NCI-H510A (cell line): ENCODE results near the gene ARHGAP40.

ENCODE experiments used
- DNase-seq: peaks from one replicate; lab custom pipeline; 2025; lab: John Stamatoyannopoulos, UW

The ARHGAP40 gene

DNA sequence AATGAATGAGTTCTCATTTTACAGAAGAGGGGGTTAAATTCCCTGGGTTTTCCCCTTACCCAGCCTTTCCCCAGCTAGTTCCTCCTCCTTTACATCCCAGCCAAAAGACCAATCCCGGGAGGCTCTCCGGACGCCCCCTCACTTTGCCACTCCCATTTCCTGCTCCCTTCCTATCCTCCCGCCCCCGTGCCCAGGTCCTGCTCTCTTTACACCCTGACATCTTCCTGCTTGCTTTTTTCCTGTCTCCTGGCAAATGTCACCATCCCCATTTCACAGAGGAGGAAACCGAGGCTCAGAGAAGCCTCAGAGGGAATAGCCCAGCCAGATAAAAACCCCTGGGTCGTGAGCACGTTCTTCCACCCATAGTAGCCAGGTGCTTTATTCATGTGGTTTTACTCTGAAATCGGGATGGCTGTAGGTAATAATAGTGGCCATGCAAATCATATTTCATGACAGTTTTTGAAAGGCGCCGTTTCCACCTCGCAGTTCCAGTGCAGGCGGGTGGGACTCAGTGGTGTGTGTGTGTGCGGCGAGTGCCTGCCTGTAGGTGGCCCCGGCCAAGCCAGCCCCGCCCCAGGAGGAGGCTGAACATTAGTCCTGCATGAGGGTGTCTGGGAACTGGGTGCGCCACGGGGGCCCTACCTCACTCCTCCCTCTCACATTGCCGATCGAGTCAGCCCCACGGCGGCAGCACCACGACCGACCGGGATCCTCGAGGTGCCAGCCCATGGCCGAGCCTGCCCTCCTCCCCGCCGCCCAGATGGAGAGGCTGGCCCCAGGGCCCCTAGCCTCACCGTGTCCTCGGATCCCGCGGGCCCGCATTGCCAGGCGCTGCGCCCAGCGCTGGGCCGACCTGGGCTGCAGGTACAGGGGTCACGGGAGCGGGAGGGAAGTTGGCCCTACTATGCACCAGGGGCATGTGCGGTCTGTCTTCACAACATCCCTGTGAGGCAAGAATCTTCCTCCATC is at the start of gene ARHGAP40:
Gene ARHGAP40 (plus strand): TSS at position 594 of the 969 bp plus-strand sequence.
- DNase-seq, result no peak

DNA sequence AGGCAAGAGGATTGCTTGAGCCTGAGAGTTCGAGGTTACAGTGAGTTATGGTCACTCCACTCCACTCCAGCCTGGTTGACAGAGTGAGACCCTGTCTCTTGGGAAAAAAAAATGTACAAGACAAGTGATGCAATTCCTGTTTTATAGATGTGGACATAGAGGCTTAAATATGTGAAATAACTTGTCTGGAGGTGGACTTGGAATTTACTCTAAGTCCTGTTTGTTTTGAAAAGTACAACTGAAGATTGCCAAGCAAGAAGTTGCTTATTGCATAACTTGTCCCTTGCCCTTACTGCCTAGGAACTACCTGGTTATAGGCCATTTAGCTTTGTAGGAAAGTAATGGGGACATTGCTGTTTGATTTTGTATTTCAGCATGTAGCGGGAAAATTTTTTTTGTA is 46.6 kb upstream of the ARHGAP40 start:
- no peak for DNase-seq

DNA sequence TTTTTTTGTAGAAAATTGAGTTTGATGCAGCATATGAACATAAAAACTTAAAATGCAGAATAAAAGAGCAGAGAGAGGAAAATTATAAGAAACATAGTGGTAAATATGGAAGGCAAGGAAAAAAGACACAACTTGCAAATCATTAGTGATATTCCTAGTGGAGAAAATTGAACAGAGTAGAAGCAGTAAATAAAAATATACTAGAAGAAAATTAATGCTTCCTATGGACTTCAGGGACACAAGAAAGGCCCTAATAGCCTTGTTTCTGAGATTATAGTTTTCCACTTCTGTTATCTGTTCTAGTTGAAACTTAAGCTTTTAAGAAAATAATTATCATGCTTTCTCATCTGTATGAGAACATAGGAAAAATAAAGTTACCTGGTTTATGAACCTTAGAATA is 46.2 kb upstream of the ARHGAP40 start:
- DNase-seq, result no peak

DNA sequence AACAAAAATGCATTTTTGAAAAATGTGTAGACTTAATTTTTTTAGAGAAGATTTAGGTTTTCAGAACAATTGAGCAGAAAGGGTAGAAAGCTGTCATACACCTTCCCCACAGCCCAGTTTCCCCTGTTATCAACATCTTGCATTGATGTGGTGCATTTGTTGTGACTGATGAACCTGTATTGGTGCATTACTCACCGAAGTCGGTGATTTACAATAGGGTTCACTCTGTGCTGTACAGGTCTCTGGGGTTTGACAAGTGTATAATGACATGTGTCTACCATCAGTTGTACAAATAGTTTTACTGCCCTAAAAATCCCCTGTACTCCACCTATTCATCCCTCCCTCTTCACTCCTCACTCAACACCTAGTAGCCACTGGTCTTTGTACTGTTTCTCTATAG is 44.4 kb upstream of the ARHGAP40 start:
- no peak for DNase-seq

DNA sequence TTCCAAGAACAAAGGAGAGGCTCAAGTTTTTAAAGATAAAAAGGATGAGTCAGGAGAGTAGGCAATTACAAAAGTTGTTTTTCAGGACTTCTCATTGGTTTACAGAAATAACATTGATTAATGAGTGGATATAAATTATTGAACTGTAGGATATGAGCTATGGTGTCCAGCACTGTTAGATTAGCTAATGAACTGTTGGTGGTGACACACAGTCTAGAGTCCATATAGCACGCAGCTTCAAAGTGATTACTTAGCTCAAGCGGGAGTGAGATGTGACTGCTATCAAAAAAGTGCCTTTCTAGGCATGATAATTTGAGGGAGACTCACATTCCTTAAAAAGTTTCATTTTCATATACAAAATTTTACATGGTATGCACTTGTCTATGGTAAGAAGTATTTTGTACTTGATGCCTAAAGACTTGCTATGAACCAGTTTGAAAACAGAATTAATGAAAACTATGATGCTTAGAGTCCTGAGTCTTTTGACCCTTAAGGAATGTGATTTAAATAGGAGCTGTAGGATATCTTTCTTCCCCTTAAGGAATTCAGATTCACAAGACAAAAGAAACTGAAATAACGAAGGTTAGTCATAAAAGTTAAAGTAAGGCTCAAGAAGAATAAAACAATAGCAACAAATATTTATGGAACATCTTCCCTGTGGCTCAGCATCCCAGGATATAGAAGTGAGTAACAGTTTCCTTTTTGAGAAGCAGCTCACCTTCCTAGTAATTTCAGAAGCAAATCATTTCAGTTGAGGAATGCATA is 42.8 kb upstream of the ARHGAP40 start:
- no peak for DNase-seq

DNA sequence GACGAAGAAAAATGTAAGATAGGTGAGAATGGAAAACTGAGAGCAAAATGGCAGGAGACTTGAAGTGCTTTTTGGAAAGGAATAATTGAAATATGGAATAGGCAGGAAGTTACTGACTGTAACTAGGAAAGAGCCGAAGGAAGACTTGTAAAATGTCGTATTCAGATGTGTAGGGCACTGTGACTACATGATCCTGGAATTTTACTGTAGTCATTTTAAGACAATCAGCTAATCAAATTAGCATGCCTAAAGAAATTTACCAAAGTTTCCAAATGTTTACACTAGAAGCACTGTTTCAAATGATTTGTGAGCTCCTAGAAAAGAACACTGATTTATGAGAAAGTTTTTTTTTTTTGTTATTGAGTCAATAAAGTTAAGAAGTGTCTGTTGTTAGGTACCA is 41.8 kb upstream of the ARHGAP40 start:
- DNase-seq, result no peak

DNA sequence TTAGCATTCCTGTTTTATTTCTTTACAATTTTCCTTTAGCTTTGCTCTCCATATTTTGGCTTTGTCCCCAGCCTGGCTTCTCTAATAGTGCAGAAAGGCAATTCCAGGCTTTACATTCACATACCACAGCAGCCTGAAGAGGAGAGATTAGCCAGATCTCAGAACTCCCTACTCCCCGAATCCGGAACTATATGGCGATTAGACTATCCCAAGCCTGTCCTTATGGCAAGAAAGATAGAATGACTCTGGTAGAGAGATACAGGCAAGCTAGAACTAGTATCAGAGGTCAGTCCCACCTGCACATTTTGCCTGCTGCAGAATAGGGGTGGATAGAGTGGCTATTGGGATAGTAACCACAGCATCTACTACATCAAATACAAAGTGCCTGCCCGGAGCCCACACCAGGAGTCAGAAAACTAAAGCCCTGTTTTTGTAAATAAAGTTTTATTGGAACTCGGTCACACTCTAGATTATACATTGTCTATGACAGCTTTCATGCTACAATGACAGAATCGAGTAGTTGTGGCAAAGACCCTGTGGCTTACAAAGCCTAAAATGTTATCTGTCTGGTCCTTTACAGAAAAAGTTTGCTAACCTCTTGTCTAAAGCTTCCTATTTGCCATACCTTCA is 37.7 kb upstream of the ARHGAP40 start:
- no peak for DNase-seq

DNA sequence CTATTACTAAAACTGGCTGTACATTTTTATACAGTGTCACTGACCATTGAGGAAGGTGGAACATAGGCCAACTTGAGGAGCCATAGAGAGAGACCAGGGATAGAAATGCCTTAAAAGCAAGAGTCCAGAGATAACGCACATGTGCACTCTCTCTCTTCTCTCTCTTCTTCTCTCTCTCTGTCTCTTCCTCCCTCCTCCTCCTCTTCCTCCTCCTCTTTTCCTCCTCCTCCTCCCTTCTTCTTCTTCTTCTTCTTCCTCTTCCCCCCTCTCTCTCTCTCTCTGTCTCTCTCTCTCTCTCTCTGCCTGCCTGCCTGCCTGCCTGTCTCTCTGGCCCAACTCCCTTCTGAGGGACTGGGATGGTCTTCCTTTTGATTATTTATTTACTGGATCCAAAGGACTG is 36.9 kb upstream of the ARHGAP40 start:
- no peak for DNase-seq

DNA sequence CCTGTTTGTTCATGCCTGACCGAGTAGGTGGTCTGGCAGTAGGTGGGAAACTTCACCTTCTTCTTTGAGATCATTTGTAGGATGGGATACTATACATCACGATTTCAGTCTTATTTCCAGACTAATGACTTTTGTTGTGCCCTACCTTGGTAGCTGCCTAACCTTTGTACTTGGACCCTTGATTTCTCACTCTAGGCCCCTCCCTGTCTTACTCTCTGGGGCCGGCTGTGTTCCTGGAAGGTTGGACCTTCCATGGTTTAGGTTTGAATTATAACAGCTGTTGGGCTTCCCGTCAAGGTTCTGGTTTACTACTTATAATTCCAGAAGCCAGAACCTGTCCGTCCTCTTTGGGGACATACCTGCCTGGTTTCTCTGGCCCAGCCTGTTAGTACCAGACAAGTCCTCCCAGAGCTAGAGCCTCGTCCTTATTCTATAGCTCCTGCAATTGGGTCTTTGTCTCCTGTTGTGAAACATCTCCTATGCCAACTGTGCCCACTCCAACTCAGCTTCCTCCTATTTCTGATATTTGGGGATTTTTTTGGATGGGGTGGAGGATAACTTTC is 35.5 kb upstream of the ARHGAP40 start:
- DNase-seq, result no peak

DNA sequence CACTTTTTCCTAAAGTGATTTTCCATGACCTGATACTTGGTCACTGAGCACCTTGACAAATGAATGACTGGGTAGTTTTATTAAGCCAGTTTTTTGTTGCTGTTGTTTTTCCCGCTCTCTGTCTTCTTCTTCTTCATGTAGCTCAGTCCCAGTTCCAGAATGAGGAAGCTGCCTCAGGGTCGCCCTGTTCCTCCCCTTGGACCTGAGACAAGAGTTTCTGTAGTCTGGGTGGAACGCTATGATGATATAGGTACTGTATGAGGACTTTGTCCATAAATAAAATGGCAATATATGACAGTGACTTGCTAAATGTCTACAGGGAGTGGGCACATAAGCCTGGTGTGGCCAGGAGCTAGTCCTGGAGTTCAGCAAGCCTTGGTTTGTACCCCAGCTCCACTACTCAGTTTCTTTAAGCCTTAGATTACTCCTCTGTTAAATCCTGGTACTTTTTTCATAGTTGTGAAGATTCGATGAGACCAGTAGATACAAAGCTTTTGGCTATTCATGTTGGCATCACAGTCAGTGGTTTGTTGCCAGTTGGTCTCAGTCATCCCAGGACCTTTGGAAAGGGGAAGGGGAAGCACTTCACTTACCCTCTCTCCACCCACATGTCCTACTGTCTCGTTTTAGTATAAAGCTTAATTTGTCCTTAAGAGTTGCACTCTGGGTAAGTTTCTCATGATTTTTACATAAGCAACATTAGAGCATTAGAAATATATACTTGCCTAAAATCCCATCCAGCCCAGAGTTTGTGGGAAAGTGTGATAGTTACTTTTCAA is 31.7 kb upstream of the ARHGAP40 start:
- no peak for DNase-seq

DNA sequence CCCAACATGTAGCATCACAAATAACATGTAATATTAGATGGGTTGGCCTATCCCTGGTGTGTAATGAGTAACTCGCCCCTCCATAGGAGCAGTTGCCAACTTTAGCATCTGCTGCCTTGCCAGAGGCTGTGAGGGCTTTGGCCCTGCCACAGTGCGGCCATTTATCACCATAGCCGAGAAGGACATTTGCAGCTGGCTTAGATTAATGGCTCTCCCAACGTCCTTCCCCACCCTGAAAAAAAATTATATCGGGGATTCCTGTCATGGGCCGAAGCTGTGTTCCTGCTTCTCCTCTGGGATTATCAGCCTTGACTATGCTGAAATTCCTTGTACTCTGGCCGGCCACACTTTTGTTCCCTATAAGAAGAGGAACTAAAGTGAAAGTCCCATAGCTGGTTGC is 28.2 kb upstream of the ARHGAP40 start:
- no peak for DNase-seq

DNA sequence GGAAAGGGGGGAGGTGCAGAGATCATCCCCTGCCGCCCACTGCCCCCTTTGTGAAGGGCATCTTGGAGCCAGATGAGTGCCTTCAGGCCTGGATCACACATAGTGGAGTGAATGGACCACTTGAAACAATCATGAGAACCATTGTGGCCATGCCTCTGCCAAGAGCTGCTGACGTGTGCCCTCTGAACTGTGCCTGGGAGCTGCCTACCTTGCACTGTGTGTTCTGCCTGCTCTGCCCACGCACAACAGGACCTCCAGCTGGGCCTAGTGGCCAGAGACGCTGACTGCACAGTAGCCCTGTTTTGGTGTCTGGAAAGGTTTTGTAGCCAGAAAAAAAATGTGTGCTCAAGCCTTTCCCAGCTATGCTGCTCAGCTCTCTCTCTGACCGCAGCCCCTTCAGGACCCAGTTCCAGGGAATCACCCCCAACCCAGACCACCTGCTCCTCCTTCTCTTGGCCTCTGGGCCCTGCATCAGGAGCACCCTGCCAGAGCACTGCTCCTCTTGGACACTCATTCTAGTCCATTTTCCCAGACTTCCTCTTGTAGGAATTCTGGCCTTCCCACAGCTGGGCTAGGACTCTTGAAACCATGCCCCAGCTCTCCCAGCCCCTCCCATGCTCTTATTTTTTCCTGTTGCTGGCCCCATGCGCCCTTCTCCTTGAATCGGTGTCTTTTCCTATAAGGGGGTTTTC is 22.2 kb upstream of the ARHGAP40 start:
- DNase-seq, result no peak

DNA sequence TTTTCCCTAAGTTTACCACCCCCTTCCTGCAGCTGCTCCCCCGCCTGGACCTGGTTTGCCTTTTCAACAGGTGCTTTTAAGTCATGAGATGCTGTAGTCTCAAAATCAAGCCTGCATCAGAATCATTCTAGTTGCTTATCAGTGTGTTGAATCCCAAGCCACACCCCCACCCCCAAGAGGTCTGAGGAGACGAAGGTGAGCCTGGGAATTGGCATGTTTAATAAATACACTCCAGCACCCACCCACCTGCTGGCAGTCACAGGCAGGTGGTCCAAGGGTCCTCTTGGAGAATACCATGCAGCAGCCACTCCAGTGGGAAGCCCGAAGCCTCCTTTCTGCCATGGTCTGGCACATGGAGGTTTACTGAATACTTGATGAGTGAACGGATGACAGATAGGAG is 21.7 kb upstream of the ARHGAP40 start:
- DNase-seq, result no peak

DNA sequence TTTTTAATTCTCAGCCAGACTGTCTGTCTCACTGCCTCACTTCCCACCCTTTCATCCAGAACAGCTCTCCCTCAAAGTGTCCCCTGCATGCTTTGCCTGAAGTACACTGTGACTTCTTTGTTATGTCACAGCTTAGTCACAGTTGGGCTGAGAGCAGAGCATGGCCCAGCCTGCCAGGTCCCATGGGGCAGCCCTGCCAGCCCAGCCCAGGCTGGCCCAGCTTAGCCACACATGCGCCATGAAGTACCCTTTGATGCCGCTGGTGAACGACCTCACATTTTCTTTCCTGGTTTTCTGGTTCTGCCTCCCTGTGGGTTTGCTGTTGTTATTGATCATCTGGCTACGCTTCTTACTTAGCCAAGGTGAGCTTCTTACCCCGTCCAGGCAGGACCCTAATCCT is 20.6 kb upstream of the ARHGAP40 start, which contains the start of gene ADIG:
Gene ADIG (plus strand): TSS at position 185 of the 400 bp plus-strand sequence. CDS start 54 bp downstream, at position 239.
- DNase-seq, result no peak

DNA sequence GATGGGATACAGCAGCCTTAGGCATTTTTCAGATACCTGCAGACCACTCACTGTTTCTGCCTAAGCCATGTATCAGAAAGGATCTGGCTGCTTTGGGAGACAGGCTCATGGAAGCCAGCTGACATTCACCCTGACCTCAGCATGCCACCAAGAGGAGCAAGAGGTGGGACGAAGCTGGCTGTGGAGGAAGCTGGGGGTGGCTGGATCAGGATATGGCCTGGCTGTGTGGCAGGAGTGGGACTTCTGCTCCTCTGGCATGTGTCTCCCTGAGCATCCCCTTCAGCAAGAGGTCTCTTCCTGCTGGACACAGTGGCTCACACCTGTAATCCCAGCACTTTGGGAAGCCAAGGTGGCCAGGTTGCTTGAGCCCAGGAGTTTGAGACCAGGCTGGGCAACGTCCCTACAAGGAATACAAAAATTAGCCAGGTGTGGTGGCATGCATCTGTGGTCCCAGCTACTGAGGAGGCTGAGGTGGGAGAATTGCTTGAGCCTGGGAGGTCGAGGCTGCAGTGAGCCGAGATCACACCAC is 19.7 kb upstream of the ARHGAP40 start:
- no peak for DNase-seq

DNA sequence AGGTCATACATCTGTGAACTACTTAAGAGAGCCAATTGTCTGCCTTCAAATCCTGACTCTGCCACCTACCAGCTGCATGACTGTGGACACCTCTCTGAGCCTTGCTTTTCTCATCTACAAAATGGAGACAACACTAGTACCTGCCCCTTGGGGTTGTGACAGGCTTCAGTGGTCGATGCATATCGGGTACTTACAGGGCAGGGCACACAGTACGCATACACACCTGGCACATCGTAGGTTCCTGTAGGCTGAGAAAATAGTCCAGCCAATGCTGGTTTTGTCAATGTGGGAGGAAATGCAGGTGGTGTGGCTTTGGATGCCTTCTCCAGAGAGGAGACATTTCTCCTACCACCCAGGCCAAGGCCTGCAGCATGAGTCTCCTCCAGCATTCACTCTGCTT is 18.3 kb upstream of the ARHGAP40 start:
- DNase-seq, result no peak

DNA sequence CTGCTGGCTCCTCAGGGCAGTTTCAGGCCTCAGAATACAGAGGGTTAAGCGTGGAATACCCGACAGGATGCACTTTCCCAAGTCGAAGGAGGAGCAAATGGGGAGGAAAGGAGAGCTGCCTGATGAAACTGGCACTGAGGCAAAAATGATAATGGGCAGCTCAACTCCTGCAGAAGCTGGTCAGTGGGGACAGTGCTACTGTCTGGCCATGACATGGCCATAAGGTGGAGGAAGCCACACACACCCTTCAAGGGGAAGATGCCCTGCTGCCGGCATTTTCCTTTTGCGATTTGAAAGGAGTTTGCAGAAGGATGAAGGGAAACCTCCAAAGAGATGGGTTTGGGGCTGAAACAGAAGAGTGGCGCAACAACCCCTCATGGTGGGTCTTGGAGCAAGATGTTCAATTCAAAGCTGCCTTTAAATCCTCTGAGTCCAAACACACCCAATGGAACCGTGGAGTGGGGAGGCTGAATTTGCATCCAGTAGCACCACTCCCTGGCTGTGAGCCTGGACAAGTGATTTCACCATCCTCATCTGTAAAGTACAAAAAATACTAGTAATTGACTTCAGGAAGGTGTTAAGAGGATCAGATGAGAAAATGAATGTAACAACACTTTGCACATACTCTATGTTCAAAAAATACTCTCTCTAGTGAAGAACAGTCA is 17.4 kb upstream of the ARHGAP40 start:
- no peak for DNase-seq

DNA sequence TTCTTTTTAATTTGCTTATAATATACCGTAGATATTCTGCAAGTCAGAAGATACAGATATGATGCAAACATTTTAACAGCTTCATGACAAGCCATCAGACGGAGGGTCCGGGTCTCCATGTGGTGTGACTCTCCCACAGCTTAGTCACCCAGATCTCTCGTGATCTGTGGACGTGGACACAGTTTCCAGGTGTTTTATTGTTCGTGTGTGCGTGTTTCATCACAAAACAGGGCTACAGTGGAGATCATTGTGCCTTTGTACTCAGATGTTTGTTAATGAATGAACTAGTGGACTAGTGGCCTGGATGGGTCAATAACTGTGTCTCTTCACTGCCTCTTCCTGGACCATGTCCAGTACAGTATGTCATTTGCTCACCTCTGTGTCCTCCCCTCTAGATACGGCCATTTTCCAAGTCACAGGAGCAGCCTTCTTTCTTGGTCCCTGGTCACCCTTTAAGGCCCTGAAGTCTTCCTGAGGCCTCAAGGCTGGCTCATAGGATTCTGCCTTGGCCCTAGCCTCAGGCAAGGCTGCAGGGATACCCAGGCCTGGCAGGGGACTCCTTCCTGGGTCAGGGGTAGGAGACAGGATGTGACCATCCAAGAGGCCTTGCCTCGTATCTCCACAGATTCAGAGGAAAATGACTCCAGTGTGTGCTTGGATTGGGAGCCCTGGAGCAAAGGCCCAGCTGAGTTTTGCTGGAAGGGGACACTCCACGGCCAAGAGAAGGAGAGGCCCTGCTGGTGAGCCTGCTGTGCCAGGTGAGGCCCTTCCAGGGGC is 16.0 kb upstream of the ARHGAP40 start:
- no peak for DNase-seq

DNA sequence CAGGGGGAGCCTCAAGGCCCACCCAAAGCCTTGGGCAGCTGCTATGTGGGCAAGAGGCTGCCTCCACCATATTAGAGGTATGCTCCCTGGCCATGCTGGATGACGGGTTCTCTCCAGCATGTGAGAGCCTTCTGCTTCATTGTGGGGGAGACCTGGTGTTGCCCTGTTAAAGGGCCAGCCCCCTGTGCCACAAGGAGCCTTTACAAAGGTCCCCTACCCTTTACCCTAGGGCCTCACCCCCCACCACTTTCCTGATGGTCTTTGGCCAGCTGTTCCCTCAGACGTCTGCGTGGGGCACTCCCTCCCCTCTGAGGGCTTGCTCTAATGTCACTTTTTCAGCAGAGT is 15.5 kb upstream of the ARHGAP40 start:
- no peak for DNase-seq
